GM10266 (cell line): ENCODE results near the gene PDZD2.

Experiments
- DNase-seq: peaks from one replicate; pipeline ENCODE4 v3.0.0; 2012; ENCODE audit errors: extremely low spot score
- TF ChIP-seq, protein P1 (sequence below): IDR thresholded peaks from 2 replicates; pipeline ENCODE4 v1.5.1; 2012; ENCODE audit warnings: mild to moderate bottlenecking, low read depth; ENCODE audit not compliant: control insufficient read depth, insufficient read depth; ENCODE audit errors: missing control alignments

PDZD2 gene

DNA sequence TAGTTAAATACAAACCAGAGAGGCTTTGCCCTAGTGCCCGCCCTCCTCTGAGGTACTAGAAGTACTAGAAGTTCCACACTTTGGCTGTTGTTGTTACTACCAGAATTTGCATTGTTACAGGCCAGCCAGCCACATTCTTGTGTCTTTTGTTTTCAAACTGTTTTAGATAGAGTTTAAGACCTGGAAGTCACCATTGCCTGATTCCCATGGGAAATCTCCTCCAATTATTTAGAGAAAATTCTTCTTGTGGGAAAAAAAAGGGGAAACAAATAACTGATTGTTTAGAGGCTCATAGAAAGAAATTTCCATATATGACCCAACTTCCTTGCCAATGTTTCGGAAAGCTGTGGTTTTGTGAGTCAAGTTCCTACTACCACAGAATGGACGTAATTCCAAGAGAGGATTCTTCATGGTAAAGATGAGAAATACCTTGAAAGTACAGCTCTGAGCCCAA lies 282.9 kb downstream of the PDZD2 start:
- DNase-seq = no peak
- TF ChIP-seq, protein P1, sequence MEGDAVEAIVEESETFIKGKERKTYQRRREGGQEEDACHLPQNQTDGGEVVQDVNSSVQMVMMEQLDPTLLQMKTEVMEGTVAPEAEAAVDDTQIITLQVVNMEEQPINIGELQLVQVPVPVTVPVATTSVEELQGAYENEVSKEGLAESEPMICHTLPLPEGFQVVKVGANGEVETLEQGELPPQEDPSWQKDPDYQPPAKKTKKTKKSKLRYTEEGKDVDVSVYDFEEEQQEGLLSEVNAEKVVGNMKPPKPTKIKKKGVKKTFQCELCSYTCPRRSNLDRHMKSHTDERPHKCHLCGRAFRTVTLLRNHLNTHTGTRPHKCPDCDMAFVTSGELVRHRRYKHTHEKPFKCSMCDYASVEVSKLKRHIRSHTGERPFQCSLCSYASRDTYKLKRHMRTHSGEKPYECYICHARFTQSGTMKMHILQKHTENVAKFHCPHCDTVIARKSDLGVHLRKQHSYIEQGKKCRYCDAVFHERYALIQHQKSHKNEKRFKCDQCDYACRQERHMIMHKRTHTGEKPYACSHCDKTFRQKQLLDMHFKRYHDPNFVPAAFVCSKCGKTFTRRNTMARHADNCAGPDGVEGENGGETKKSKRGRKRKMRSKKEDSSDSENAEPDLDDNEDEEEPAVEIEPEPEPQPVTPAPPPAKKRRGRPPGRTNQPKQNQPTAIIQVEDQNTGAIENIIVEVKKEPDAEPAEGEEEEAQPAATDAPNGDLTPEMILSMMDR = no peak

DNA sequence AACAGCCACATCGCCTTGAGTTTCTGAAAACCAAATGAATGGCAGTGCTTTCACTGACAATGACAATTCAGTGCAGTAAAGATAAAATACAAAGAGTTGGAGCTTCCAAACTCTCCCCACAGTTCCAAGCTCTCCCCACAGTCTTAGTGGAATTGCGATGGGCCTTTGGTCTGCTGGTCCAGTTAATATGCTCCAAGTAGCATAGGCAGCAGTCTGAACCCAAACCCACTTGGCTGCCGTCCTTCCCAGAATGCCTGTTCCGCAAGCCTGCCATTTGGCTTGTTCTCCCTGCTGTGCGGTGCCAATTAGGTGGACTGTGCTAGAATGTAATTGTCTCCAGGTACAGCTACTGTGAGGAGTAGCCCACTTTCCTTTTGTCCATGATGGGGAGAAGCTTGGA lies 285.1 kb downstream of the PDZD2 start:
- DNase-seq = no peak
- TF ChIP-seq, protein P1 = no peak

DNA sequence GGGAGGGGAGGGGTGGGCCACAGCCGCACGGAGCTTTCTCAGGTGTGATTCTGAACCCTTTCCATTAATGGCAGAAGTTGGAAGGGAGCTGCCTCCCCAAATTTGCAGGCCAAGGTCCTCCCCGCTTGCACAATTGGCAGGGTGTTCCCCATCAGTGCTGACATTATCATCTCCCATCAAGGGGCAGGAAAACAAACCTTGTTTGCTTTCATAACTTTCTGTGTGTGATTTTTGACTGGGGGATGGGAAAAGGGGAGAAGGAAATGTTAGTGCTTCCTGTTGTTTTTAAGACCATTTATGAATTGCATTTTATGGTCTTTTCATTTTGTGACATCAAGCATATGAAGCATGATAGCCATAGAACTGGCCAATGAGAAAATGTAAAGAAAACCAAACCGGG lies 292.9 kb downstream of the PDZD2 start:
- DNase-seq = no peak
- TF ChIP-seq, protein P1 = no peak

DNA sequence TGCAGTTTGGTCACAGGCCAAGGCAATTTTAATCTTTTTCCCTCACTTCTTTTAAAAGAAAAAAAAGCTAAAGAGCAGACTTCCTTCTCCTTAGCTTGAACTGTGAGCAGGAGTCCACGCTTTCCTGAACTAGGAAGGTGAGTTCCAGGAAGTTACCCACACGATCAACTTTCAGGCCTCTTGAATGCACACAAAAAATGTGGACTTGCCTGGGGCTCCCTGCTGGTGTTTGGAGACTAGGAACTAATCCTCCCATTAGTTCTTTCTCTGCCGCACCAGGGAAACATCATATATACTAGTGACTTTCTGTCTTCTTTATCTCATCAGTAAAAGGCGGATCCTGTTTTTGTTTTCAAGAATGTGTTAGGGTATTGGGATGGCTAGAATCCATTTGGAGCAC lies 295.2 kb downstream of the PDZD2 start:
- TF ChIP-seq, protein P1 = no peak
- no peak for DNase-seq

DNA sequence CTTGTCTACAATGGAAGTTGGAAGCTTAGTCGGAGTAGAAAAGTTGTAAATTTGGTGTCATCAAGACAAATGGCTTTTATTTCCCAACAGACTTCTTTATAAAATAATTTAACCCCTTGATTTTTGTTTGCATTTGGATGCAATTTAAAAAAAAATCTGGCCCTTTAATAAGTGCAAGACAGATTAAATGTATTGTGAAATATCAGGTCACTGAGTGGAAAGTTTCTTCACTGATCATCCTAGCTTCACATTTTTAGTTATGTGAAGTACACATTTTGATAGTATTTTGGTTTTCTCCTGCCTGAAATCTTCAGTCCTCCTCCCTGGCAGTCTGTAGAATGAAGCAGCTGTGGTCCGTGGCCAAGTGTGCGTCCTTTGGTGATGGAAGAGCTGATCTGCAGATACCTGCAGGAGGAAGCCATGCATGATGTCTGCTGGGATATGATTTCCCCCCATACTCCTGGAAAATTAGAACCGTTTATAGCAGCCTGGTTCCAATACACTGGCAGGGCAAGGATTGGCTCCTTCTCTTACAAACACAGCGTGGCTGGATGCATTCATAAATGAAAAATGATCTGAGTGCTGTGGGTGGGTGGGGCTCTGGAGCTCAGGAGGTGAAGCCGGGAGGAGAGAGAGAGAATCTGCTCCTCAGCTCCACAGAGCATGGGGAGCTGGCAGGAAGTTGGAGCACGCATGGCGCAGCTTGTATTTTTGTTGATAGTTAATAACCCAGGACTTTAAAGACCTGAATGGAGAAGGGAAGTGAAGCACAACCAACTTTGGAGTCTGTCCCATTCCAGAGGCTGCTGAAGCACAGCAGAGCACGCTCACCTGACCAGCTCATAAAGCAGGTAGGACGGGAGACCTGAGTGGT lies 296.8 kb downstream of the PDZD2 start:
- TF ChIP-seq, protein P1 = no peak
- no peak for DNase-seq

DNA sequence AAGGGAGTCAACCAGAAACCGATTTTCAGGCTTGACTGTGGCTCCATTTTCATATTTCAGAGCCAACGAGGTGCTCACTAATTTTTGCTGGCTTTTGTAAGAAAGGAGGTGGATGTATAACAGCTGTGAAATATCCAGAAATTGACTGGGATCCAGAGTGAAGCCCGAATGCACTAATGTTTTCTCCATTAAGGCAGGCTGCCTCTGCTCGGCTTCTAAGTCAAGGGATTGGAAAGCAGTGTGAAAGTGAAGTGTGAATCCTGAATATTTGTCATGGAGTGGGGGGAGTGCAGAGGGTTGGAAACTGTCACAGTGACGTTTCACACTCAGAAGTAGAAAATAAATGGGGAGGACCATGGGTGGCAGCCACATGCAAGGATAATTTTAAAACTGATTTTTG lies 297.8 kb downstream of the PDZD2 start:
- TF ChIP-seq, protein P1 = no peak
- no peak for DNase-seq

DNA sequence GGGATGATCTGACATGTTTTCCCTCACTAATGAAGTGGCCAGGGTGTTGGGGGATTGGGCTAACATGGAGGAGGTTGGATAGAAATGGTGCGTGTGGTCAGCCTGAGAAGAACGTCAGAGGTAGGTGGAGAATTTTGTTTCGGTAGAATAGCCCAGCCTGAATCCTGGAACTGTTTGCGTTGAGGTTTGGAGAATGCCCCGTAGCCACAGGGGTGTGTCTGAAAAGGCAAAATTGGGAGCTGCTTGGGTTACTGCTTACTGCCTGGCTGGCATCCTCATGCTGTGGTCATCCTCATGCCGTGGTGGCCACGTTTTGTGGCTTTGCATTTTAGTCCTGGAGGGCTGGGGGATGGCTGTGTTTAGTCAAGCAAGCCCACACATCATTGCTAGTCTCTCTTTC lies 298.3 kb downstream of the PDZD2 start:
- no peak for DNase-seq
- TF ChIP-seq, protein P1 = no peak
